ENCODE data around the gene COPB2. TPM values are rescaled to one million over a fixed set of nuclear protein-coding genes. Genes with fewer than 3 reads are reported as not detected.

The COPB2 gene
- 138 and 148 TPM in 2 replicates for total RNA-seq (2021)
- Bru-seq, nascent RNA = percentile 92 among the genes with signal in this experiment
- BruChase-seq, experiment 1, labeled RNA remaining after a 2-hour chase = percentile 89 among the genes with signal in this experiment
- percentile 95 among the genes with signal in this experiment for BruChase-seq, experiment 2, labeled RNA remaining after a 6-hour chase
- long read RNA-seq, transcript COPB2-201 (22 exons, 3,360 nt) = major isoform, 486 of 616 reads
- long read RNA-seq, partial matches to known transcripts = 25 of 616 reads
- long read RNA-seq, other reads (novel, unspliced or antisense) = 101 of 616 reads

- peak; percentile 97 for DNase-seq (ENCODE audit: low spot score)
- BruUV-seq (replicated peaks) = TSS peak; percentile 80
- ChIA-PET POLR2A (ENCODE audit: low non-redundant PET) (interaction anchor here (0.5 to 0.8 kb wide), 2 partner anchors 474 to 697 kb away, joined by 3 to 5 read pairs; no protein-coding TSS in a partner anchor), CTCF (interaction anchor here (0.6 kb wide), 1 partner anchor 525 kb away, joined by 6 read pairs; no protein-coding TSS in a partner anchor)
- Histone ChIP-seq H3K27me3 (replicated peaks; ENCODE audit: insufficient read depth, low read depth, low read length, poor library complexity) (no peaks in the 10 kb centered on the region), H3K4me3 (ENCODE audit: low read depth, low read length, poor library complexity, severe bottlenecking) (peak within 1 kb of the TSS; percentile 99), H3K27ac (ENCODE audit: low read depth, low read length, poor library complexity, severe bottlenecking) (peak within 1 kb of the TSS; percentile 97), H3K9me3 (ENCODE audit: low read depth, low read length, poor library complexity, severe bottlenecking) (no peaks in the 10 kb centered on the region), H3K36me3 (ENCODE audit: insufficient read depth, low read length, poor library complexity, severe bottlenecking) (no peaks in the 10 kb centered on the region), H3K4me1 (ENCODE audit: insufficient read depth, low read length, poor library complexity, severe bottlenecking) (peaks cover 31% of the 10 kb centered on the region)
- TF ChIP-seq CTCF (conservative IDR thresholded peaks at IDR 0.05; ENCODE audit: low read depth, low read length) (no peak), EZH2 (IDR thresholded peaks at IDR 0.05; ENCODE audit: borderline replicate concordance, low read depth, low read length, poor library complexity, severe bottlenecking) (no peak)
- intact Hi-C loops (cut with micrococcal nuclease; ENCODE audit: unreplicated experiment) = no loop called here
These were observed at the start of gene COPB2 for GRCh38 chr3:139389552-139390368. Gene COPB2, minus strand, starts transcription at chr3:139389647. Its CDS starts 97 bp downstream, at chr3:139389550.

- Histone ChIP-seq H3K36me3 (ENCODE audit: insufficient read depth, low read length, poor library complexity, severe bottlenecking) (no peaks in the 10 kb centered on the region), H3K27ac (ENCODE audit: low read depth, low read length, poor library complexity, severe bottlenecking) (no peak overlapping the region), H3K4me1 (ENCODE audit: insufficient read depth, low read length, poor library complexity, severe bottlenecking) (no peaks in the 10 kb centered on the region), H3K27me3 (replicated peaks; ENCODE audit: insufficient read depth, low read depth, low read length, poor library complexity) (no peaks in the 10 kb centered on the region), H3K9me3 (ENCODE audit: low read depth, low read length, poor library complexity, severe bottlenecking) (no peaks in the 10 kb centered on the region), H3K4me3 (ENCODE audit: low read depth, low read length, poor library complexity, severe bottlenecking) (no peak overlapping the region)
- TF ChIP-seq EZH2 (IDR thresholded peaks at IDR 0.05; ENCODE audit: borderline replicate concordance, low read depth, low read length, poor library complexity, severe bottlenecking) = no peak
- no peak for TF ChIP-seq CTCF (conservative IDR thresholded peaks at IDR 0.05; ENCODE audit: low read depth, low read length)
- no TSS peak for BruUV-seq (replicated peaks)
- ChIA-PET POLR2A (ENCODE audit: low non-redundant PET) (no interaction called here), CTCF (no interaction called here)
- no peak for DNase-seq (ENCODE audit: low spot score)
- intact Hi-C loops (cut with micrococcal nuclease; ENCODE audit: unreplicated experiment) = no loop called here
These were observed 45.4 kb upstream of the COPB2 start for GRCh38 chr3:139434764-139435307.

- DNase-seq (ENCODE audit: low spot score) = no peak
- no TSS peak for BruUV-seq (replicated peaks)
- H3K36me3 ChIP-seq (ENCODE audit: insufficient read depth, low read length, poor library complexity, severe bottlenecking) = no peaks in the 10 kb centered on the region
- no peak overlapping the region for H3K4me3 ChIP-seq (ENCODE audit: low read depth, low read length, poor library complexity, severe bottlenecking)
- no peaks in the 10 kb centered on the region for H3K4me1 ChIP-seq (ENCODE audit: insufficient read depth, low read length, poor library complexity, severe bottlenecking)
- POLR2A ChIA-PET (ENCODE audit: low non-redundant PET) = no interaction called here
- intact Hi-C loops (cut with micrococcal nuclease; ENCODE audit: unreplicated experiment) = no loop called here
- no peaks in the 10 kb centered on the region for H3K9me3 ChIP-seq (ENCODE audit: low read depth, low read length, poor library complexity, severe bottlenecking)
- no peak for TF ChIP-seq EZH2 (IDR thresholded peaks at IDR 0.05; ENCODE audit: borderline replicate concordance, low read depth, low read length, poor library complexity, severe bottlenecking)
- TF ChIP-seq CTCF (conservative IDR thresholded peaks at IDR 0.05; ENCODE audit: low read depth, low read length) = no peak
- H3K27me3 ChIP-seq (replicated peaks; ENCODE audit: insufficient read depth, low read depth, low read length, poor library complexity) = no peaks in the 10 kb centered on the region
- CTCF ChIA-PET = no interaction called here
- H3K27ac ChIP-seq (ENCODE audit: low read depth, low read length, poor library complexity, severe bottlenecking) = no peak overlapping the region
These were observed 44.8 kb upstream of the COPB2 start for GRCh38 chr3:139434228-139434627.

Data from A673 (cell line).